Stimulated activated CD8-positive, alpha-beta memory T cell treated with anti-CD3 and anti-CD28 coated beads, Interleukin-15, amount 100 ng/mL, for 1 hour (primary cell): ENCODE results near the gene EML6.

ENCODE experiments used
- DNase-seq: peaks from one replicate; pipeline ENCODE4 v3.0.0-alpha.2; 2020; ENCODE audit warnings: low read depth

Gene EML6

GRCh38 chr2:54758951-54759350, 35.5 kb downstream of the EML6 start:
- no peak for DNase-seq

DNA sequence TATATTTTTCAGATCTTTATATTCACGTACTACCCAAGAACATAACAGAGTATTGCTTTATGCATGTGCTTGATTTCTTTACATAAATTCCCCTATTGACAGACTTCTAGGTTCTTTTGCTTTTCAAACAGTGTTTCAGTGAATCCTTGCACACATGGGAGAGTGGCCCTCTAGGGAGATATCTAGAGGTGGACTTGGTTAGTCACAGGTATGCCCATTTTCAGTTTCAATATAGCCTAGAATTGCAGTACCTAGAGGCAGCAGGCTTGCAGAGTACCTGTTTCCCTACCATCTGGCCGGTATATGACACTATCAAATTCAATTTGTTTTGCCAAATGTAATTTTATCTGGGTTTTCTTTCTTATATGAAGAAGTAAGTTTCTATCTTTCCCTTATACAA, 36.8 kb downstream of the EML6 start:
- no peak for DNase-seq

DNA sequence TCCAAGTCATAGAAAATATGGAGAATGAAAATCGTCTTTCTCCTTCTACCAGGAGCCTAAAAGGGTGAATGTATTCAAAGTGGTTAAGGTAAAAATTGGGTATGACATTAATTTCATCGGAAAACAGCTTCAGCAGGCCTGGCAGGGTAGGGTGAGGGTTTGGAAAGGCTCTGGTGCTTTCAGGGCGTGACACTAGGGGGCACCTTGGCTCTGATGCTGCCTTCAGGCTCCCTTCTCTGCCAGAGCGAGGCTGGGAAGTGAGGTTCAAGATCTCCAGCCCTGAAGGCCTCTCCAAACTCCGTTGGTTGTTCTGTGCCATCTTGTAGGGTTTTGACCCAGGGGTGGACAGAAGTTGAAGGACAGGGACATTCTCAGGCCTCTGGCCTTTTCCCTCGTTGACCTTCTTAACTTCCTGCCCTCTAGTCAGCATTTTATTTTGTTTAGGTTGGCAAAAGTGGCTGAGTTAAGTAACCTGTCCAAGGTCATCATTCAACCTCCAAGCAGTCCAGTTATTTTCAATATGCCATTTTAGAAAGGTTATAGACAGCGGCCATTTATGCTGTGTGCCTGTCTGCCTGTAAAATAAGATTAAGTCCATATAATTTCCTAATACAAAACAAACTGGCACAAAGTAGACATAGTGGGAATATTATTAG, 40.3 kb downstream of the EML6 start:
- no peak for DNase-seq

- no peak for DNase-seq
These were observed 44.5 kb downstream of the EML6 start for GRCh38 chr2:54767921-54768320.

DNA sequence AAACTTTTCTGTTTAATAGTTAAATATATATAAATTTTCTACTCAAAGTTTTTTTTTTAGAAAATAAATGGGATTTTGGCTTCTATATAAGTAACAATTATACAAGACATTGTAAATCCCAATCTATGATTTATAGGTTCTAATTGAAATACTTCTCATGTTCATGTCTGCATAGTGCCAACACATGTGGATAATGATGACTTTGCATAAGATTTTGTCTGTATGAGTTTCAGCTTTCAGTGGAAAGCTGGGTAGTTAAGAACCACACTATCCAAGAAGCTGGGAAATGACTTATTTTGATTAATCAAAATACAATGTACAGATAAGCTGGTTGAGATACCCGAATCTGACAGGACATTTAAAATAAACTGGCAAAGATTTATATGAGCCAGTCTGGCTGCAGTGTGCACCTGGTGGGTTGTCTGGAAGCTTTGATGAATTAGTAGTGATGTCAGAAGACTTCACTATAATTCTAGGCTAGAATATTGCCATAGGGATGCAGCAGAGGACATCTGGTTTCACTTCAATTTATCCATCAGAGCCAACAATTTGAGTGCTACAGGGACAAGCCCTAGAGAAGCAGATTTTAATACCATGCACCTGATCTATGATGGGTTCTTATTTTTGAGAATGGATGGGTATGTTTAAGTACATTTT, 45.4 kb downstream of the EML6 start:
- no peak for DNase-seq

GRCh38 chr2:54770211-54770610, 46.7 kb downstream of the EML6 start:
- no peak for DNase-seq

- no peak for DNase-seq
These were observed 47.2 kb downstream of the EML6 start for GRCh38 chr2:54770676-54771075.

- no peak for DNase-seq
These were observed 47.9 kb downstream of the EML6 start for GRCh38 chr2:54771166-54771885.

GRCh38 chr2:54772110-54772509, 48.6 kb downstream of the EML6 start:
- no peak for DNase-seq

GRCh38 chr2:54772531-54772930, 49.1 kb downstream of the EML6 start:
- DNase-seq = no peak

GRCh38 chr2:54773233-54773632, 49.8 kb downstream of the EML6 start:
- no peak for DNase-seq

- no peak for DNase-seq
These were observed 50.4 kb downstream of the EML6 start for GRCh38 chr2:54773838-54774237.

DNA sequence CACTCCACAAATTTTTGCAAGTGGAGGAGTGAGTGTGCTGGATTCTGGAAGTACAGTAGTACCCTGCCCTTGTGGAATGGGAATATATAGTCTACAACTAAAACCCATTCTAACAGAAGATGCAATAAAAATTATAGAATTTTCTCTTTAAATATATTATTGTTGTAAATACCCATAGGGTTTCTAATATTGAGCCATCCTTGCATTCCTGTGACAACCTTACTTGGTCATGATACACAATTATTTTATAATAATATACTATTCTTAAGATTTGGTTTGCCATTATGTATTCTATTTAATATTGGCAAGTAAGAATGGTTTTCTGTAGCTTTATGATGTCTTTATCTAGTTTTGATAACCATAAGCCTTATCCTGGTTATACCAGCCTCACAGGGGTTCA, 52.2 kb downstream of the EML6 start:
- DNase-seq = no peak

- DNase-seq = no peak
These were observed 53.0 kb downstream of the EML6 start for GRCh38 chr2:54776494-54776893.

DNA sequence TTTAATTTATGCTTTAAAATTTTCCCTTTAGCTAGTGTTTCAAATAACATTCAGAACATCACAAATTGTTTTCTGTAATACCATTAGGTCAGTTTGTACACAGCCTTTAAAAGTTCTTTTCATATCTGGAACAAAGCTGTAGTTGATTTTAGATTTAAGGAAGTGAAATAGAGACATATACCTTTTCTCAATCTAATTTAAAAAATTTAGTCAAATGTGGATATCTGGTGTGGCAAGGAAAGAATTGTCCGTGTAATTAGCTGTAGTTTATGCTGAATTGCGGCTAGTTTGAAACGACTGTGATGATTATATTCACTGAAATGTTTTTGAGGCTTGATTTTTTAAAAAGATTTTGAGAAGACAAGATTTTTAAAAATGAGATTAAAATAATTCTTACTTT, 59.9 kb downstream of the EML6 start:
- no peak for DNase-seq

GRCh38 chr2:54787270-54787669, 63.8 kb downstream of the EML6 start:
- no peak for DNase-seq

DNA sequence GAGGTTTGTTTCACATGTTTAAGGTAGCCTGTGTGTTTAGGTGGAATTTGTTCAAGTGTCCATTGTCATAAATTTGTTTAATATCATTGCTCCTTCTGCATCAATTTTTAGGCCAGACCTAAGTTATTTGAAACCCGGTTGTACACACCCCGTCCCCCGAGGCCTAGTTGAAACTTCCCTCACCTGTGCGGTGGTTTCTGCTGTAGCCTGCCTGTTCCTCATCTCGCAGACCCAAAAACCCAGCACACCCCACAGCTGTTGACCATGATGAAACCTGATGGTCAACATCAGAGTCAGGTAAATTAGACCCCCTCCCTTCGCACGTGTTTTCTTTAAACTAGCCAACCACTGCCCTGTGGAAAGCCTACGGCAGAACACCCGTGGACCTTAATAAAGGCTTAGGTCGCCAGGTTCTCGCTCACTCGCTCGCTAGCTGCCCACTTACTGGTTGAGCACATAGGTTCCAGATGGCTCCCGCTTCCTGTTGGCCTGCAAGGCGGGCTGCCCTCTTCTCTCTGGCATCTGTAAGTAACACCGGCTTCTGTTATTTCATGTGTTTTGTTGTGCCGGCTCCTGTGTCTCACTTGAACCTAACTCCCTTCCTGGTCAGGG, 64.4 kb downstream of the EML6 start:
- DNase-seq = no peak

- no peak for DNase-seq
These were observed 66.4 kb downstream of the EML6 start for GRCh38 chr2:54789878-54790277.

DNA sequence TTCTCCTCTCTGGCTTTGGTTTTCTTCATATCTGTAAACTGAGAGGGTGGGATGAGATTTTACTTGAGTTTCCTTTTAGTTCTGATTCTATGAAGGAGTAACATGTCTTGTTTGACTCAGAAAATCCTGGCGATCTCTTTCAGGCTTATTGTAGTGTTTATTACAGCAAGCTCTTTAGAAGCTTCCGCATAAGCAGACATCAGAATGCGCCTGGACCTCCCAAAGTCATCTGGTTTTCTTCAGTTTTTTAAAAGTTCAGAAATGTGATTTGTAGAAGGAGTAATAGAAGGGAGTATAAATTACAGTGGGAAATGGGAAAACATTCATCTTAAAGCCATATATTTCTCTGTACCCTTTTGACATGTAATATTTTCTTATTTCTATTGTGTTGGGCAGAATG, 68.4 kb downstream of the EML6 start:
- no peak for DNase-seq

DNA sequence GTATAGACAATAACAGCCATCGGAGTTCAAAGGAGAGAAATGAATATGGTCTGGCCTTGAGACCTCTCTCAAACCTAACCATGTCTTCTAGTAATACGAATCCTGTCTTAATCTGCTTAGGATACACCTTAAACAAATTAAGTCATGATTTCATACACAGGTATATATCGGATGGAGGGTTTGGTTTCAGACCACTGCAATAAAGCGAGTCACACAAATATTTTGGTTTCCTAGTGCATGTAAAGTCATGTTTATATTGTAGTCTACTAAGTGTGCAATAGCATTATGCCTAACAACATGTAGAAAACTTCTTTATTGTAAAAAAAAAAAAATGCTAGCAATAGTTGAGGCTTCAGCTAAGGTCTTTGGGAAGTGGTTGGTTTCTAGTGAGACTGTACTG, 73.8 kb downstream of the EML6 start:
- no peak for DNase-seq

GRCh38 chr2:54801352-54801751, 77.9 kb downstream of the EML6 start:
- DNase-seq = no peak

DNA sequence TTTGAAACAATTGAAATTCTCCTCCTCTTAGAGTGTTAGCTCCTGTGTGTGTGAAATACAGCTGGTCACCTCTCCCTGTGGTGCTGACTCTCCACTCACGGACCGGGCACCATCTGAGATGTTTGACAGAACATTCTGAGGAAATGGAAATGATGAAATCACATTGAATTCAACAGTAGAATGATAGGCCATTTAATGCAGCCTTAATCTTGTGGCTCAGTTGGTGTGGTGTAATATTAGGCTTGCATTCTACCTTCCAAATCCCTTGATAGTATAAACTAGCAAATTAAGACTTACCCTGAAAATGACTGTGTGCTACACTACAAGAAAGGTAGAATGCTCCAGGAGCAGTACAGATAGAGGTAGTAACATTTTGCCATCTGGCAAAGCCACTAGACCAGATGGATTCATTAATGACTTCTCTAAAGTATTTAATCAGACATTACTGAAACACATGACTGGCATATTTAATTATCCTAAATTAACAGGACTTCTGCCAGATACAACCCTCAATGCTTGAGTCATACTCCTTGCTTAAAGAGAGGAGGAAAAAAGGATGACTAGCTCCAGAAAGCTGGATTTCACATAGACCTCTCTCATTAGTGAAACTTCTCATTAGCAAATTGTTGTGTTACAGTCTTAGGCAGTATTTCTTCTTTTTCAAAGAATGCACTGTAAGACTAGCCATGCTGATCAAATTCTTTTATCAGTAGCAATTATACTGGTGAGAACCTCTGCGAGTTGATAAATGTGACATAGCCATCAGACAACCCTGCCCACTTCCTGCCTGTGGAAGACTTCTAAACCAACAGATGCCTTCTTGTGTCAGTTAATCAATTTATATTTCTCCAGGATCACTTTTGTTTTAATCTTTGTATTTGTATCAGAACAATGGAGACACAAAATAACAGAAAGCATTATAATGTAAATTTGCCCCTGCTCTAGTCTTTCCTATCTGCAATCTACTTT, 80.6 kb downstream of the EML6 start:
- DNase-seq = no peak
